PC-9 (cell line): ENCODE results near the gene NBPF3. TPM values are rescaled to one million over a fixed set of nuclear protein-coding genes. Genes with fewer than 3 reads are reported as not detected.

Experiments
- BruUV-seq: library from RNA; stranded (reverse); fragments of 400-500 nt; replicated peaks from 2 replicates; lab custom pipeline; 2021; lab: Mats Ljungman, UMichigan
- CTCF ChIA-PET: fragments of 300-600 bp; sonication (Branson Sonifier 250); formaldehyde crosslinking; loops from one replicate; lab custom pipeline; 2022; ENCODE audit warnings: antibody characterized with exemption; lab: Charles Lee
- POLR2A ChIA-PET: fragments of 300-600 bp; sonication (Branson Sonifier 250); formaldehyde crosslinking; loops from one replicate; lab custom pipeline; 2022; ENCODE audit warnings: antibody characterized with exemption; ENCODE audit not compliant: unreplicated experiment; lab: Charles Lee
- DNase-seq, 2 experiments: peaks; one replicate each; pipeline versions ENCODE4 v3.0.0 to v3.0.0-alpha.2; 2015 to 2022; ENCODE audit warnings: mixed read lengths in 1 of 2
- H2AFZ ChIP-seq: fragments of 200-600 bp; sonication (generic); 2 replicates; pipeline ENCODE4 v1.8.1; 2017; ENCODE audit warnings: antibody characterized with exemption
- H3F3A ChIP-seq: fragments of 200-600 bp; sonication (generic); 2 replicates; pipeline ENCODE4 v1.8.1; 2017; ENCODE audit warnings: antibody characterized with exemption, mild to moderate bottlenecking, low read depth; ENCODE audit not compliant: insufficient read depth
- H3K27ac ChIP-seq: fragments of 200-600 bp; sonication (generic); 2 replicates; pipeline ENCODE4 v1.6.1; 2016; ENCODE audit warnings: mixed run types
- H3K27me3 ChIP-seq: fragments of 200-600 bp; sonication (generic); 2 replicates; pipeline ENCODE4 v1.6.1; 2016; ENCODE audit warnings: low read depth, mixed run types; ENCODE audit not compliant: insufficient read depth
- H3K36me3 ChIP-seq: fragments of 200-600 bp; sonication (generic); 2 replicates; pipeline ENCODE4 v1.6.1; 2016; ENCODE audit warnings: low read depth, mixed run types
- H3K4me1 ChIP-seq: fragments of 200-600 bp; sonication (generic); replicated peaks from 2 replicates; pipeline ENCODE4 v1.6.1; 2016; ENCODE audit warnings: mixed run types; ENCODE audit not compliant: insufficient read depth
- H3K4me2 ChIP-seq: fragments of 200-600 bp; sonication (generic); 2 replicates; pipeline ENCODE4 v1.6.1; 2017; ENCODE audit warnings: mixed run types
- H3K4me3 ChIP-seq: fragments of 200-600 bp; sonication (generic); 2 replicates; pipeline ENCODE4 v1.6.1; 2016; ENCODE audit warnings: mixed run types
- H3K79me2 ChIP-seq: fragments of 200-600 bp; sonication (generic); 2 replicates; pipeline ENCODE4 v1.6.1; 2017; ENCODE audit warnings: low read depth, mixed run types
- H3K9me2 ChIP-seq: fragments of 200-600 bp; sonication (generic); 2 replicates; pipeline ENCODE4 v1.8.1; 2017; ENCODE audit warnings: mild to moderate bottlenecking; ENCODE audit not compliant: insufficient read depth
- H3K9me3 ChIP-seq: fragments of 200-600 bp; sonication (generic); 2 replicates; pipeline ENCODE4 v1.8.1; 2016; ENCODE audit warnings: low read depth; ENCODE audit not compliant: insufficient read depth
- H4K20me1 ChIP-seq: fragments of 200-600 bp; sonication (generic); 2 replicates; pipeline ENCODE4 v1.8.1; 2017; ENCODE audit not compliant: insufficient read depth
- EZH2 ChIP-seq: fragments of 200-600 bp; sonication (generic); IDR thresholded peaks from 2 replicates; pipeline ENCODE4 v1.8.0; 2017; ENCODE audit warnings: antibody characterized with exemption, low read depth
- intact Hi-C: fragments of 100-400 bp; cut with micrococcal nuclease; formaldehyde crosslinking; loops from one replicate; pipeline ENCODE4 v1.10.0; 2022; ENCODE audit not compliant: unreplicated experiment
- total RNA-seq: library from RNA; stranded (reverse); gene quantifications from 2 replicates; pipeline ENCODE4 v1.2.3, GENCODE V29; 2021
- TF ChIP-seq, protein P1 (sequence below): fragments of 200-600 bp; sonication (generic); conservative IDR thresholded peaks from 2 replicates; pipeline ENCODE4 v1.6.1; 2017; ENCODE audit warnings: mixed run types, antibody characterized with exemption, mild to moderate bottlenecking, moderate library complexity

Gene NBPF3
- total RNA-seq, 1 experiment from 2014 or later, result 19.2 TPM

DNA sequence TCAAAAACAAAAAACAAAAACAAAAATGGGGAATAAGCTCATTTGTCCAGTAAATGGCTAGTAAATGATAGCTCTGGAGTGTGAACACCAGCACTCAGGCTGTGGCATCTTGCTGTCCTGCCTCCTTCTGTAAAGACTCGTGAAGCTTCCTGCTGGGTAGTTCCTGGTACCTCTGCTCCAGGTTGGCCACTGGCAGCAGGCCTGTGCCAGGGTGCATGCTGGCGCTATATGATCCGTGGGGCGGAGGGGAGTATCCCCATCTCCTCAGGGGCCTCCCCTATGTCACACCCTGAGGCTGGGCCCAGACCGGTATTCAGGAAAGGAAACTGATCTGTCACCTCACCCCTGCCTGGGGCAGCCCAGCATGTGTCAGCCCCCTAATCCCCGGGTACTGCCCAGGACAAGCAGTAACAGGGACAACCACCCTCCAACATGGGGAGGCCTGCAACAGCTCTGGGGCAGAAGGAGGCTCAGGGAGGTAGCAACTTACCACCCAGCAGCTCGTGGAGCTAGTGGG, 83.4 kb downstream of the NBPF3 start:
- CTCF ChIA-PET, result interaction anchor here (0.6 kb wide), 1 partner anchor 159 kb away, joined by 3 read pairs; no protein-coding TSS in a partner anchor
- Histone ChIP-seq H3K27me3 (no peaks in the 10 kb centered on the region), H3F3A (no peaks in the 10 kb centered on the region), H3K4me2 (no peak overlapping the region), H3K4me3 (no peak overlapping the region), H3K36me3 (no peaks in the 10 kb centered on the region), H3K4me1 (no peaks in the 10 kb centered on the region), H2AFZ (no peak overlapping the region), H3K27ac (no peak overlapping the region), H3K9me2 (no peaks in the 10 kb centered on the region), H4K20me1 (no peaks in the 10 kb centered on the region), H3K79me2 (no peaks in the 10 kb centered on the region), H3K9me3 (no peaks in the 10 kb centered on the region)
- POLR2A ChIA-PET, result no interaction called here
- BruUV-seq, result no TSS peak
- TF ChIP-seq, protein P1, sequence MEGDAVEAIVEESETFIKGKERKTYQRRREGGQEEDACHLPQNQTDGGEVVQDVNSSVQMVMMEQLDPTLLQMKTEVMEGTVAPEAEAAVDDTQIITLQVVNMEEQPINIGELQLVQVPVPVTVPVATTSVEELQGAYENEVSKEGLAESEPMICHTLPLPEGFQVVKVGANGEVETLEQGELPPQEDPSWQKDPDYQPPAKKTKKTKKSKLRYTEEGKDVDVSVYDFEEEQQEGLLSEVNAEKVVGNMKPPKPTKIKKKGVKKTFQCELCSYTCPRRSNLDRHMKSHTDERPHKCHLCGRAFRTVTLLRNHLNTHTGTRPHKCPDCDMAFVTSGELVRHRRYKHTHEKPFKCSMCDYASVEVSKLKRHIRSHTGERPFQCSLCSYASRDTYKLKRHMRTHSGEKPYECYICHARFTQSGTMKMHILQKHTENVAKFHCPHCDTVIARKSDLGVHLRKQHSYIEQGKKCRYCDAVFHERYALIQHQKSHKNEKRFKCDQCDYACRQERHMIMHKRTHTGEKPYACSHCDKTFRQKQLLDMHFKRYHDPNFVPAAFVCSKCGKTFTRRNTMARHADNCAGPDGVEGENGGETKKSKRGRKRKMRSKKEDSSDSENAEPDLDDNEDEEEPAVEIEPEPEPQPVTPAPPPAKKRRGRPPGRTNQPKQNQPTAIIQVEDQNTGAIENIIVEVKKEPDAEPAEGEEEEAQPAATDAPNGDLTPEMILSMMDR, result no peak
- TF ChIP-seq EZH2, result no peak
- peak in 1 of 2 experiments; percentile 36 for DNase-seq
- intact Hi-C loops, result no loop called here

DNA sequence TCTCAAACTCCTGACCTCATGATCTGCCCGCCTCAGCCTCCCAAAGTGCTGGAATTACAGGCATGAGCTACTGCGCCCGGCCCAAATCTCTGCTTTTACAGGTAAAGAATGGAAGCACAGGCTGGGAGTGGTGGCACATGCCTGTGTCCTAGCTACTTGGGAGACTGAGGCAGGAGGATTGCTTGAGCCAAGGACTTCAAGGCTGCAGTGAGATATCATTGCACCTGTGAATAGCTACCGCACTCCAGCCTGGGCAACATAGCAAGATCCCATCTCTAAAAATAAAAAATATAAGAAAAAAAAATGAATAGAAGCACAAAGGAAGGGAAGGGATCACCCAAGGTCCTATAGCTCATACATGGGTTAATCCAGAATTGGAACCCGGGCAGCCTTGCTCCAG, 84.3 kb downstream of the NBPF3 start:
- H4K20me1 ChIP-seq, result no peaks in the 10 kb centered on the region
- POLR2A ChIA-PET, result no interaction called here
- CTCF ChIA-PET, result no interaction called here
- no peaks in the 10 kb centered on the region for H3K9me3 ChIP-seq
- no peak overlapping the region for H2AFZ ChIP-seq
- intact Hi-C loops, result no loop called here
- no TSS peak for BruUV-seq
- H3K9me2 ChIP-seq, result no peaks in the 10 kb centered on the region
- H3K36me3 ChIP-seq, result no peaks in the 10 kb centered on the region
- no peaks in the 10 kb centered on the region for H3K27me3 ChIP-seq
- no peaks in the 10 kb centered on the region for H3K79me2 ChIP-seq
- no peak overlapping the region for H3K4me3 ChIP-seq
- H3F3A ChIP-seq, result no peaks in the 10 kb centered on the region
- TF ChIP-seq, protein P1, result no peak
- no peak for TF ChIP-seq EZH2
- no peaks in the 10 kb centered on the region for H3K4me1 ChIP-seq
- DNase-seq, result no peak
- H3K27ac ChIP-seq, result no peak overlapping the region
- H3K4me2 ChIP-seq, result no peak overlapping the region

DNA sequence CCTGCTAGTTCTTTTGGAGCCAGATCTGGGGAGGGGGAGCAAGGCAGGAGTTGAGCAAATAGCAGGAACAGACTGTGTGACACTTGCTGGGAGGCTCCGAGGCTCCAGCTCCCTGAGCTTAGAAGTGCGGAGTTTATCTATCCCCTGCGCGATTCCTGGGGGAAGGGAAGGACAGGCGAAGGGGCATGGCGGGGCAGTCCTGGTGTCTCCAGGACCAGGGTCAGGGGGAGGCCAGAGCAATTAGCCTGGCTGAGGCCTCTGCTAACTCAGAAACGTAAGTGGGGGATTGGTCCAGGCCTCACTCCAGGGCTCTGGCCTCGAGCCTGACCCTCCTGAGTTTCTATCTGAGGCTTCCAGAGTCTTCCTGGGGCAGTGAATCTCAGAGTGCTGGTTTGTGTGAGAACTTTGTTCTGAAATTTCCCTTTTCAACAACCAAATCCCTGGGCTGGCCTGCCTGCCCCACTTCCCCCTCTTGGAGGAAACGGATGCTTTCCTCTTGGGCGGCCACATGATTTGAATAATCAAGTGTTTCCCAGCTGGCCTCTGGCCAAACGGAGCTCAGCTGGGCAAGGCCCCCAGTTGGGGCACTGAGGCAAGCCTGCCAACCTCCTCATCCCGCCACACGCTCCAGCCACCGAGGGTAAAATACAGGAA, 84.9 kb downstream of the NBPF3 start:
- intact Hi-C loops, result no loop called here
- Histone ChIP-seq H4K20me1 (no peaks in the 10 kb centered on the region), H3K4me2 (no peak overlapping the region), H3K9me3 (no peaks in the 10 kb centered on the region), H3K27ac (no peak overlapping the region), H3K27me3 (no peaks in the 10 kb centered on the region), H3K4me3 (no peak overlapping the region), H3K4me1 (no peaks in the 10 kb centered on the region), H3K79me2 (no peaks in the 10 kb centered on the region), H3K36me3 (no peaks in the 10 kb centered on the region), H3K9me2 (no peaks in the 10 kb centered on the region), H2AFZ (no peak overlapping the region), H3F3A (no peaks in the 10 kb centered on the region)
- CTCF ChIA-PET, result no interaction called here
- no peak for DNase-seq
- BruUV-seq, result no TSS peak
- POLR2A ChIA-PET, result no interaction called here
- TF ChIP-seq, protein P1, result no peak
- TF ChIP-seq EZH2, result no peak
